NCI-H526 treated with DMSO at 0.1 percent for 48 hours (cell line): ENCODE measurements around the gene CFAP74.

Source experiments
- DNase-seq: peaks from one replicate; lab custom pipeline; 2025; lab: John Stamatoyannopoulos, UW

The CFAP74 gene

DNA sequence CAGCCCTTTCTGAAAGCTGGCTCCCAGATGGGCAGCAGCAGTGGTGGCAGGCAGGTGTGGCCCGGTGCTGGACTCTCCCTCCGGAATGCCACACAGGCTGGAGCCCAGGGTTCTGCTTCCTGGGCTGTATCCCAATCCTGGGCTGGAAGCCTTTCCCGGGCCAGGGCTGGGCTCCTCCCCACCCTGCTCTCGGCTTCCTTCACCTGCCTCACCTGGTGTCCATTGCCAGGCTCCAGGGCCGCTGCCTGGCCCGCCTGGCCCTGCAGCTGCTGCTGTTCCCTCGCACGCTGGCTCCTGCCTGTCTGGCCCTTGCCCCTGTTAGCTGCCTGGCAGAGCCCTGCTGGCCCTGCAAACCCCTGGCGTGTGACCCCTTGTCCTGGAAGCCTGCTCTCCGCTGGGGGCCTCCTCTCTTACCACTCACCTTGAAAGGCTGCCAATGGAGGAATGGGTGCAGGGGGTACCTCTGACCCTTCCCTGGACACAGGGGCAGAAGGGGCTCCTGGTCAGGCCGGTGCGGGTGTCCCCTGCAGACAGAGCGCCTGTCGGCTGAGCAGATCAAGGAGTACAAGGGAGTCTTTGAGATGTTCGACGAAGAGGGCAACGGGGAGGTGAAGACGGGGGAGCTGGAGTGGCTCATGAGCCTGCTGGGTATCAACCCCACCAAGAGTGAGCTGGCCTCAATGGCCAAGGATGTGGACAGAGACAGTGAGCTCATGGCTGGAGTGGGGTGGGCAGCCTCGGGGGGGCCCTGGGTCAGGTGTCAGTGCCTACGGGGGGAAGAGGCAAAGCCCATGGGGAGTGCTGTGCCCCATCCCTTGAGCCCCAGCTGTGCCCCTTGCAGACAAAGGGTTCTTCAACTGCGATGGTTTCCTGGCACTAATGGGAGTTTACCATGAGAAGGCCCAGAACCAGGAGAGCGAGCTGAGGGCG is 87.4 kb downstream of the CFAP74 start:
- no peak for DNase-seq

- no peak for DNase-seq
Observed at GRCh38 chr1:1914971-1915692, 88.5 kb downstream of the CFAP74 start, which contains the start of gene CALML6. Gene CALML6, plus strand, starts transcription at chr1:1915260. Its CDS starts 21 bp downstream, at chr1:1915281.

- no peak for DNase-seq
Observed at GRCh38 chr1:1914101-1914970, 89.2 kb downstream of the CFAP74 start.

GRCh38 chr1:1911350-1912041 is 92.1 kb downstream of the CFAP74 start:
- no peak for DNase-seq

DNA sequence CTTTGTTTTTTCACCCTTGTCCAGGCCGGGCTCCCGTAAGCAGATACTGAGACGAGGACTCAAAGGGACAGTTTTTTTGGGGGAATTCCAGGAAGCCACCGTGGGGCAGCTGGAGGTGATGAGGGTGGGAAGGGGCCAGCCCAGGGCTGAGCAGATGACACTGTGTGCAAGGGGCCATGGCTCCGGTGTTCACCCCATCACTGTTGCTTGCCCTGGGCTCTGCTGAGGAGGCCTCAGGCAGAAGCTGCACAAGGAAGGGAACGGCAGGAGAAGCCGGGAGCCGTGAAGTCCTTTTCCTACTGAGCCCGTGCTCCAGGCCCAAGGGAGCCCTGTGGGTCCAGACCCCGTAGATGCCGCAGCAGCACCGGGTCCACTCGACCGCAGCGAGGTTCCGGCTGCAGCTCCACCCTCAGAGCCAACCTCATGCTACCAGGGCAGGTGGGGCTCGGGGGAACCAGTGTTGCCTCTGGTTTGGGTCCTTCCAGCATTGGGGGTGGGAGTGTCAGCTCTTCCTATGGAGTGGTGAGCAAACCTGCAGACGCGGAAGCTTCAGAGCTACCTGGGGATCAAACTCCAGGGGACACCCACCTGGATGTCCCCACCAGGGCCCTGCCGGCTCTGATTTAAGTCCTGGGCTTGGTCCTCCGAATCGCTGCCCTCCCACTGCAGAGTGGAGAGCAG is 92.8 kb downstream of the CFAP74 start:
- DNase-seq: no peak

DNA sequence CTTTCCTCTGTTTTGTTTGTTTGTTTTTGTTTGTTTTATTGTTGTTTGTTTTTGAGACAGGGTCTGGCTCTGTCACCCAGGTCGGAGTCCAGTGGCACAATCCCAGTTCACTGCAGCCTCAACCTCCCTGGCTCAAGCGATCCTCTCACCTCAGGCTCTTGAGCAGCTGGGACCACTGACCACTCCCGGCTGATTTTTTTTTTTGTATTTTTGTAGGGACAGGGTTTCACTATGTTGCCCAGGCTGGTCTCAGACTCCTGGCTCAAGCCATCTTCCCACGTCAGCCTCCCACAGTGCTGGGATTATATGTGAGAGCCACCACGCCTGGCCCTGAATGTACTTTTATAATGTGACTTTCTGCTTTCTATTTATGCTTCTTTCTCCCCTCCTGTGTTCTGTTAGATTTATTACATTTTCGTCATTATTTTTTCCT is 93.5 kb downstream of the CFAP74 start:
- DNase-seq: no peak

DNA sequence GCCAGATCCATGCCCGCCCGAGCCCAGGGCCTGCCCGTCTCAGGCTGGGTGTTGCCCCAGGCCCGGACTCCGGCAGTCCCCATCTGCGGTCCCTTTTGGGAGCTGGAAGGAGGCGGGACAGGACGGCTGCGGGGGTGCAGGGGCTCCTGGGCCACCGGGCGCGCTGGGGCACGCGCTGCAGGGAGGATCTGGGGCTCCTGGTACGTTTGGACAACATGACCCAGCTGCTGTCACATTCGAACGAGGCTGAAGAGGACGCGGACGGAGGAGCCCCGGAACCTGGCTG is 95.1 kb downstream of the CFAP74 start:
- DNase-seq: no peak

DNA sequence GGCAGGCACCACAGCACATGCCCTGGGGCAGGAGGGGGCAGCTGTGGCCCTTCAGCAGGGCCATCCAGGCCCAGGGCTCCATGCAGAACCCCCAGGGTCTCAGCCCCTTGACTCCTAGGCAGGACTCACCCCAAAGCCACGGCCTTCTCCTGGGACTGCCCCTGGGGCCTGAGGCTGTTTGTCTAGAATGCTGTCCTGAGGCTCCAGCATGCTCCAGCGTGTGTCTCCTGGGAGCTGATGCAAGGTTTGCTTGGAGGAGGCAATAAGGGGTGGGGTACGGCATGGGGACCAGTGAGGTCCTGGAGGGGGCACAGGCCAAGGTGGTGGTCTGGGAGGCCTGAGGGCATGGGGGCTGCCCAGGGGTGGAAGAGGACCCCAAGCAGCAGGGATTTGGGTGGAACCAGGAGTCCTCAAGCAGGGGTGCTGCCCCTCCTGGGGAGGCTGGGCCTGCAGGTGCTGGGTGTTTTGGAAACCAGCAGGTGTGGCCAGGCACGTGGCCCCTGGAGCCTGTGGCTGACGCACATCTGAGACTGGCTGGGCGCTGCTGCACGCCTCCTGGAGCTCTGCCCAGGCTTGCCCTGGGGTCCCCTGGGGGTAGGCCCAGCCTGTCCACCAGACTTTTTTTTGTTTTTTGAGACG is 96.4 kb downstream of the CFAP74 start:
- peak; percentile 50 for DNase-seq

DNA sequence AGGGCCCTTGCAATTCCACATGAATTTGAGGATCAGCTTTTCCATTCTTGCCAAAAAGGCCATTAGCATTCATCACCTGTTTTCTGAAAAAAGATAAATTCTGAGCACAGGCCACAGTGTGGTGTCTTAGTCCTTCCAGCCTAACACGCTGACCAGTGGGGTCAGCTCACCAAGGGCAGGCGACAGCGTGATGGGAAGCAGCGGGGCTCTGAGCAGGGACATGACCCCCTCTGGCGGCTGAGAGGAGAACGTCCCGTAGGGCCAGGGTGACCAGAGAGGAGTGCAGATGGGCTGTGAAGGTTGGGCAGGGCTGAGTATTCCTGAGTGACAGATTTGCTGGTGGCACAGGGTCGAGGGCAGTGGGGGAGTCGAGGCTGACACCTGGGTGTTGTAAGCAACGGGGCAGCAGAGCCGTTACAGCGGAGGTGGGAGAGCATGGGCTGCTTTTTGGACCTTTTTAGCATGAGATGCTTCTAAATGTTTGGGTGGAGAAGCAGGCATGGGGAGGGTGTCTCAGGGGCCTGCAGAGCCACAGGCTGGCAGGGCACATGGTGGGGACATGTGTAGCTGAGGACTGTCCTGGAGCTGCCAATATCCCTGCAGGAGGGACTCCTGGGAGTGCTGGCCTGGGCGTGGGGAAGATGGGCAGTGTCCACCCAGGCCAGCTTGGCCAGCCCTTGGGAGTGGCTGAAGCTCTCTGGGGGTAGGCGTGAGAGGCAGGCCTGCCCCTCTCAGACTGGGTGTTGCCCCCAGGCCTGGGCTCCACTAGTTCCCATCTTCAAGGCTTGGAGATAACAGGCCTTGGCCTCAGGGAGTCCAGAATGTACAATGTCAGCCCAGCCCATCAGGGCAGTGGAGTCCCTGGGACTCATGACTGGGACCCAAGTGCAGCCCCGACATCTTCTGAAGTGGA is 97.1 kb downstream of the CFAP74 start:
- peak; percentile 68 for DNase-seq

DNA sequence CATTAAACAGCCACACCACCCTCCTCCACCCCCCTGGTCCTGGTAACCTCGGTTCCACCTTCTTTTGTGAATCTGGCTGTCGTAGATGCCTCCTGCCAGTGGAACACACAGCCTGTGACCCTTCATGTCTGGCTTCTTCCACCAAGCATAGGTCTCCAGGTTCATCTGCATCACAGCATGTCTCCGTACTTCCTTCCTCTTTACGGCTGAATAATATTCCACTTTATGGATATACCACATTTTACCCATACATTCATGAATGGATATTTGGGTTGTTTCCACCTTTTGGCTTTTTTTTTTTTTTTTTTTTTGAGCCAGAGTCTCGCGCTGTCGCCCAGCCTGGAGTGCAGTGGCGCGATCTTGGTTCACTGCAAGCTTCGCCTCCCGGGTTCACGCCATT is 100.4 kb downstream of the CFAP74 start:
- no peak for DNase-seq

DNA sequence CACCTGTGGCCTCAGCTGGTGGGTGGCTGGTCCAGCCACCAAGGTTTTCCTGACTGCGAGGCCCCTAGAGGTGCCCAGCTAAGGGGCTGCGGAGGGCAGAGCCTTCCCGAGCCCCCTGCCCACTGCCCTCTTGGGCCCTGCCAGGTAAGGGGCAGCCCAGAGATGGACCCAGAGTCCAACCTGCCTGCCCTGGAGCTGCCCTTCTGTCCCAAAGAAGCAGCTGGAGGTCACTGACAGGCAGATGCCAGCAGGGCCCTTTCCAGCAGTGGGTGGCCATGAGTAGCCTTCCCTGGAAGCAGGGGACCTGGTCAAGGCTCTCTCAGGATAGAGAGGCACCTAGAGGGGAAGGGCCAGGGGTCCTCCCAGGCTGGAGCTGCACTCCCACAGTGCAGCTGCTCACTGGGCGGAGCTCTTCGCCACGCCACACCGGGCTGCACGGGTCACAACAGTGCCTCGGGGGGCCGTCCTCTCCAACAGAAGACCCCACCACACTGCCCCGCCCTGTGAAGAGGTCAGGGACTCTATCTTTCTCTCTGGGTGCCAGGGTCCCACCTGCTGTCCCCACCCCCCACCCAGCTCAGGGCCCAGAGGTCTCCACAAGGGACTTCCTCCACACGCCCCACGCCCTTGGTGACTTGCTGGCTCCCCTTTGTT is 101.8 kb downstream of the CFAP74 start:
- DNase-seq: no peak

GRCh38 chr1:1900883-1901640 is 102.5 kb downstream of the CFAP74 start:
- DNase-seq: no peak

- DNase-seq: no peak
Observed at GRCh38 chr1:1899967-1900327, 103.6 kb downstream of the CFAP74 start.

DNA sequence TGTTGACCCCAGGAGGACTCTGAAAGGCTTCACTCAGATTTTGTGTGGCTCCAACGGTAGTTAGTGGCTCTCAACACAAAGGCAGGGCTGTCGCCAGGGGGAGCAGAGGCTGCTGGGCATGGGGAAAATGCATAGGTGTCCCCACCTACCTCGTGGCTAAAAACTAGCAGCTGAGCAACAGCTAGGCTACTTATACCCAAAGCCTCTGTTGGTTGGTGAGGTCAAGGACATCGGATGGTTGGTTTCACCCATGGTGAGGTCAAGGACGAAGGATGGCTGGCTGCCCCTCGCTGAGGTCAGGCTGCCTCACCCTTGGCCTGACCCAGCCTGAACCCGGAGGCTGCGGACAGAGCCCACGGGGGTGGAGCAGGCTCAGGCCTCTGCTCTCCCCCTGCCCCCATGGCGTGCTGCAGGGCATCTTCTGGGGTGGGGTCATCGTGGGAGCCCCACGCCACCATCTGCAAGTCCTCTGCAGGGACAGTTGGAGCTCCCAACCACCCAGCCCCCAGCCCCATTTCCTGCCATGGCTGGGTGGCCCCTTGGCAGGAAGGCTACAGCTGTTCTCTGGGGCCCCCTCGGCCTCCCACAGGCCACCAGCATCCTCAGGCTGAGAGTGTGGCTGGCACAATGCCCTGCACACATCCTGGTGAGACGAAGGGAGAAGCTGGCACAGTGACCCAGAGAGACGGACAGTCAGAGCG is 104.2 kb downstream of the CFAP74 start:
- no peak for DNase-seq

DNA sequence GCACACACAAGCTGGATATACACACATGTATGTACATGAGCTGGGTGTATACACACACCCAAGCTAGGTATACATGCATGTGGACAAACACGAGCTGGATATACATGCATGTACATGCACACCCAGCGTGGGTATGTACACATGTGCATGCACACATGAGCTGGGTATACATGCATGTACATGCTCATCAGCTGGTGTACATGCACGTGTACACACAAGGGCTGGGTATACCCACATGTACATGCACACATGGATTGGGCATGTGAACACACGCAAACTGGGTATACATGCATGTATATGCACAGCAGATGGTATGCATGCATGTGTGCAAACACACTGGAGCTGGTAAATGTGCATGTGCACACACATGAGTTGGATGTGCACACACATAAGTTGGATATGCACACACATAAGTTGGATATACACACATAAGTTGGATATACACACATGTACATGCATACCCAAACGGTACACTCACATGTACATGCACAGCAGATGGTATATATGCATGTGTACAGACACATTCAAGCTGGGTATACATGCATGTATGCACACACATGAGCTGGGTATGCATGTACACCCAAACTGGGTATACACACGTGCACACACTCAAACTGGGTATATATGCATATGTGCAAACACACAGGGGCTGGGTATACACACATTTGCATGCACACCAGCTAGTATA is 105.2 kb downstream of the CFAP74 start:
- no peak for DNase-seq

DNA sequence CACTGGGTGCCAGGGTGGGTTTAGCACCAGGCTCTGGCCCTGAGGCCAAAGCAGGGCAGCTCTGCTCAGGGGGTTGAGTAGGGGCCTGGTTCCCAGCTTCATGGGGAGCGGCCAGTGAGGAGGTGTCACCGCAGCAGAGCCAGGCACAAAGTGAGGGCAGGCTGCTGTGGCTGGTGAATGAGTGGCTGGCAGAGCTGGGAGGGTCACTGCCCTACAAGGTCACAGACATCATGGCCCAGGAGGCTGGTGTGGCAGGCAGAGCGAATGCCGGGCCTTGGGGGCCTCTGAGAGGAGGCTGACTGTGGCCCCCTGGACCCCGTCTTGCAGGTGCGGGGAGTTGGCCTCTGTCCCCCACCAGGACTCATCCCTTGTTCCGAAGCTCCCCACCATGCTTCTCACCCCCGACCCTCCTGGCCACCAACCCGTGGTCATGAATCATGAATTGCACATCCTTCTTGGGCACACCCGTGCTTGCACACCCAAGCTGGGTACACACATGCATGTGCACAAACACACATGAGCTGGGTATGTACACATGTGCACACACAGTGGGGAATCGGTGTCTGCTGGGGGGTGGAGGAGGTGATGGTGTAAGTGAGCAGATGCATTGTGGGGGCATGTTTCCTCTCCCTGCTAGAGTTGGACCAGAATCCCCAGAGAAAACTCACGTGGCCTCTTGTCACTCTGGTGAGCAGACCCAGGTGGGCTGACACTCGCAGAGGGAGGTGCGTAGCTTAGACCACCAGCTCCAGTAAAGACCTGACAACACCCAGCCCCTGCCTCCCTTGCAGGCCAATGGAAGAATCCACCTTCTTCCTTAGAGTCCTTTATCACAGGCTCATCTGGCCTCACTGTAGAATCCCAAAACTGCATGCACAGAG is 107.9 kb downstream of the CFAP74 start:
- DNase-seq: no peak
